SK-N-SH (cell line): ENCODE data around the gene ADAMTS17. TPM values are rescaled to one million over a fixed set of nuclear protein-coding genes. Genes with fewer than 3 reads are reported as not detected.

ENCODE experiments used
- CTCF ChIA-PET: fragments of 300-600, 350-600 bp; formaldehyde crosslinking; extraction: SDS; loops from one replicate; lab custom pipeline; 2021; lab: Yijun Ruan, JAX
- POLR2A ChIA-PET: fragments of 350-600 bp; sonication (Branson Sonifier 250); formaldehyde crosslinking; extraction: SDS; loops from one replicate; lab custom pipeline; 2020; ENCODE audit warnings: antibody characterized with exemption, inconsistent platforms; lab: Yijun Ruan, JAX
- DNase-seq: peaks from one replicate; pipeline ENCODE4 v3.0.0; 2012
- H2AFZ ChIP-seq: fragments of 200-600 bp; sonication (generic); 2 replicates; pipeline ENCODE4 v1.8.1; 2016; ENCODE audit warnings: antibody characterized with exemption, mild to moderate bottlenecking, low read depth
- H3F3A ChIP-seq: fragments of 200-600 bp; sonication (generic); replicated peaks from 2 replicates; pipeline ENCODE3; 2016; ENCODE audit warnings: antibody characterized with exemption, mild to moderate bottlenecking; ENCODE audit not compliant: insufficient read depth
- H3K27ac ChIP-seq, 2 experiments: fragments of 200-500 bp in 1 of 2; fragments of 200-600 bp in 1 of 2; sonication (Bioruptor generic) in 1 of 2; sonication (generic), shearing (Covaris generic) in 1 of 2; 2 replicates each; pipeline versions ENCODE4 v1.5.1 to v1.6.1; 2014 to 2016; ENCODE audit warnings: low read depth in 2 of 2, inconsistent platforms in 1 of 2, low read length in 1 of 2, mild to moderate bottlenecking in 1 of 2, mixed read lengths in 1 of 2
- H3K27me3 ChIP-seq: fragments of 200-600 bp; sonication (generic), shearing (Covaris generic); 2 replicates; pipeline ENCODE4 v1.6.1; 2016; ENCODE audit warnings: mixed run types; ENCODE audit not compliant: insufficient read depth
- H3K36me3 ChIP-seq, 2 experiments: fragments of 200-500 bp in 1 of 2; fragments of 200-600 bp in 1 of 2; sonication (Bioruptor generic) in 1 of 2; sonication (generic) in 1 of 2; replicated peaks in 1 of 2; 2 replicates each; pipeline versions ENCODE3 to v1.5.1; 2014 to 2016; ENCODE audit warnings: low read length in 1 of 2, mild to moderate bottlenecking in 1 of 2; ENCODE audit not compliant: insufficient read depth in 2 of 2, control insufficient read depth in 1 of 2
- H3K4me1 ChIP-seq, 2 experiments: fragments of 200-500 bp in 1 of 2; fragments of 200-600 bp in 1 of 2; sonication (Bioruptor generic) in 1 of 2; sonication (generic), shearing (Covaris generic) in 1 of 2; 2 replicates each; pipeline versions ENCODE4 v1.5.1 to v1.6.1; 2014 to 2016; ENCODE audit warnings: low read depth in 1 of 2, low read length in 1 of 2, mixed run types in 1 of 2; ENCODE audit not compliant: insufficient read depth in 2 of 2, control insufficient read depth in 1 of 2
- H3K4me2 ChIP-seq: fragments of 200-600 bp; sonication (generic), shearing (Covaris generic); 2 replicates; pipeline ENCODE4 v1.6.1; 2017; ENCODE audit warnings: mixed run types
- H3K4me3 ChIP-seq, 2 experiments: fragments of 200-500 bp in 1 of 2; fragments of 200-600 bp in 1 of 2; sonication (Bioruptor generic) in 1 of 2; sonication (generic), shearing (Covaris generic) in 1 of 2; 2 replicates each; pipeline versions ENCODE4 v1.5.1 to v1.8.1; 2014 to 2016; ENCODE audit warnings: low read depth in 2 of 2, inconsistent platforms in 1 of 2, low read length in 1 of 2, mild to moderate bottlenecking in 1 of 2, mixed read lengths in 1 of 2, moderate library complexity in 1 of 2
- H3K79me2 ChIP-seq: fragments of 200-600 bp; sonication (generic); 2 replicates; pipeline ENCODE4 v1.8.1; 2017; ENCODE audit warnings: mild to moderate bottlenecking; ENCODE audit not compliant: insufficient read depth
- H3K9ac ChIP-seq: fragments of 200-600 bp; sonication (generic); 2 replicates; pipeline ENCODE4 v1.6.1; 2017; ENCODE audit warnings: mixed run types
- H3K9me2 ChIP-seq: fragments of 200-600 bp; sonication (generic); 2 replicates; pipeline ENCODE4 v1.6.1; 2017; ENCODE audit warnings: mixed run types
- H3K9me3 ChIP-seq: fragments of 200-600 bp; sonication (generic); 2 replicates; pipeline ENCODE4 v1.6.1; 2017; ENCODE audit warnings: mixed run types, mild to moderate bottlenecking, moderate library complexity
- H4K20me1 ChIP-seq: fragments of 200-600 bp; sonication (generic); 2 replicates; pipeline ENCODE4 v1.6.1; 2017; ENCODE audit warnings: mild to moderate bottlenecking, mixed run types; ENCODE audit not compliant: insufficient read depth
- CTCF ChIP-seq: fragments of 200-600 bp; sonication (generic); IDR thresholded peaks from 2 replicates; pipeline ENCODE4 v1.6.1; 2017; ENCODE audit warnings: antibody characterized with exemption, mild to moderate bottlenecking, moderate library complexity
- GATA2 ChIP-seq: sonication (generic); formaldehyde crosslinking; IDR thresholded peaks from 2 replicates; pipeline ENCODE4 v1.5.0; 2020; ENCODE audit warnings: mild to moderate bottlenecking, missing genetic modification reagents
- IRF3 ChIP-seq: fragments of 150-350 bp; IDR thresholded peaks from 2 replicates; pipeline ENCODE4 v1.6.1; 2016; ENCODE audit warnings: mild to moderate bottlenecking, low read depth, low read length
- PBX3 ChIP-seq: IDR thresholded peaks from 2 replicates; pipeline ENCODE4; 2012
- USF2 ChIP-seq: fragments of 150-350 bp; IDR thresholded peaks from 2 replicates; pipeline ENCODE4 v1.6.1; 2017; ENCODE audit warnings: antibody characterized with exemption, low read length, low read depth, borderline replicate concordance
- ZBTB33 ChIP-seq: IDR thresholded peaks from 2 replicates; pipeline ENCODE4 v1.4.0; 2012; ENCODE audit warnings: low read depth, borderline replicate concordance
- WGBS: methylation state at CpG from one replicate; pipeline ENCODE4 v1.1.6; 2017; ENCODE audit warnings: low lambda C conversion rate; 5-methylcytosine and 5-hydroxymethylcytosine counted together
- polyA plus RNA-seq, 3 experiments: library from polyadenylated mRNA; depleted of rRNA; stranded (reverse); fragments of >200 nt; gene quantifications; 2 replicates each; pipeline ENCODE4 v1.2.3, GENCODE V29; 2012

ADAMTS17 gene
- polyA plus RNA-seq, 1 of the 3 experiments (the other 2 are of a cell fraction), result not detected

- no peaks in the 10 kb centered on the region for H3K9me2 ChIP-seq
- H4K20me1 ChIP-seq, result no peaks in the 10 kb centered on the region
- no peak overlapping the region for H3K9ac ChIP-seq
- no peaks in the 10 kb centered on the region for H3K36me3 ChIP-seq
- no peak overlapping the region for H2AFZ ChIP-seq
- H3K4me2 ChIP-seq, result no peak overlapping the region
- 30% methylated on average over 3 of the region's 3 CpGs for WGBS
- no peaks in the 10 kb centered on the region for H3K4me1 ChIP-seq
- no peak for DNase-seq
- TF ChIP-seq PBX3, result no peak
- no peaks in the 10 kb centered on the region for H3K9me3 ChIP-seq
- H3K27me3 ChIP-seq, result no peaks in the 10 kb centered on the region
- H3K79me2 ChIP-seq, result no peaks in the 10 kb centered on the region
- ChIA-PET POLR2A (no interaction called here), CTCF (no interaction called here)
- no peak overlapping the region for H3K27ac ChIP-seq
- no peak overlapping the region for H3K4me3 ChIP-seq
- no peaks in the 10 kb centered on the region for H3F3A ChIP-seq
Observed at GRCh38 chr15:100029045-100029444, 312.7 kb downstream of the ADAMTS17 start.

GRCh38 chr15:100026041-100026440, 315.7 kb downstream of the ADAMTS17 start:
- ChIA-PET CTCF (interaction anchor here (0.8 kb wide), 1 partner anchor 324 kb away, joined by 3 read pairs; no protein-coding TSS in a partner anchor), POLR2A (no interaction called here)
- Histone ChIP-seq H3K4me3 (no peak overlapping the region), H3K9me2 (no peaks in the 10 kb centered on the region), H3K27me3 (no peaks in the 10 kb centered on the region), H3K4me2 (no peak overlapping the region), H3K9ac (no peak overlapping the region), H2AFZ (no peak overlapping the region), H3K9me3 (no peaks in the 10 kb centered on the region), H3K4me1 (peaks cover 0 to 6% of the 10 kb centered on the region in 2 experiments; a peak in 2 of 4 replicates), H3K79me2 (no peaks in the 10 kb centered on the region), H3F3A (no peaks in the 10 kb centered on the region), H3K27ac (no peak overlapping the region), H3K36me3 (no peaks in the 10 kb centered on the region), H4K20me1 (no peaks in the 10 kb centered on the region)
- DNase-seq, result no peak
- 32% methylated on average over 2 of the region's 2 CpGs for WGBS
- TF ChIP-seq USF2 (no peak), IRF3 (no peak), CTCF (no peak), GATA2 (CRISPR knock-in tag) (no peak), ZBTB33 (no peak)
